GM13976 (cell line): Measurements from ENCODE around the gene NLRC5.

Experiments
- DNase-seq: peaks from one replicate; pipeline ENCODE4 v3.0.0; 2012; ENCODE audit warnings: low spot score
- CTCF ChIP-seq: IDR thresholded peaks from 2 replicates; pipeline ENCODE4 v1.5.1; 2012; ENCODE audit warnings: borderline replicate concordance, mild to moderate bottlenecking; ENCODE audit not compliant: insufficient read depth; ENCODE audit errors: extremely low read depth, missing control alignments, control extremely low read depth
- in situ Hi-C: fragments of 300-500 bp; cut with MboI; formaldehyde crosslinking; loops from one replicate; pipeline ENCODE4 v1.12.0; 2022; ENCODE audit warnings: low sequenced_read_pairs, mixed read lengths, inconsistent platforms; ENCODE audit not compliant: unreplicated experiment

NLRC5 gene

GRCh38 chr16:57128771-57129389, 139.5 kb downstream of the NLRC5 start:
- in situ Hi-C loops: no loop called here
- DNase-seq: no peak
- TF ChIP-seq CTCF: no peak

GRCh38 chr16:57130950-57131321, 141.6 kb downstream of the NLRC5 start:
- no peak for DNase-seq
- in situ Hi-C loops: no loop called here
- no peak for TF ChIP-seq CTCF

- no peak for DNase-seq
- TF ChIP-seq CTCF: no peak
- in situ Hi-C loops: no loop called here
Measured at GRCh38 chr16:57131351-57131970, 142.1 kb downstream of the NLRC5 start.

- TF ChIP-seq CTCF: no peak
- in situ Hi-C loops: no loop called here
- no peak for DNase-seq
Measured at GRCh38 chr16:57132470-57132869, 143.1 kb downstream of the NLRC5 start.

GRCh38 chr16:57133031-57133430, 143.7 kb downstream of the NLRC5 start:
- no peak for DNase-seq
- in situ Hi-C loops: no loop called here
- TF ChIP-seq CTCF: no peak
